A549 (cell line): ENCODE measurements around the gene PTPA.
A peak's percentile ranks its signal among the peaks of the same experiment; 100 is the strongest.

Experiments
- CTCF ChIP-seq: fragments of >200 bp; sonication (Bioruptor Twin); formaldehyde crosslinking; IDR thresholded peaks from 3 replicates; pipeline ENCODE4 v1.5.1; 2016
- EP300 ChIP-seq, 2 experiments: fragments of >200 bp; sonication (Bioruptor Twin); formaldehyde crosslinking; IDR thresholded peaks; 2 replicates in 1 of 2; 3 replicates in 1 of 2; pipeline ENCODE4 v1.6.1; 2016 to 2017
- FOSL2 ChIP-seq, 2 experiments: fragments of 450-650 bp in 1 of 2; fragments of >200 bp in 1 of 2; sonication (Bioruptor Twin) in 1 of 2; formaldehyde crosslinking; IDR thresholded peaks; 2 replicates each; pipeline versions ENCODE4 v1.5.0 to v1.6.1; 2016 to 2020; ENCODE audit warnings: mild to moderate bottlenecking in 1 of 2, moderate library complexity in 1 of 2
- MYC ChIP-seq: IDR thresholded peaks from 2 replicates; pipeline ENCODE4 v1.6.1; 2012; ENCODE audit warnings: mild to moderate bottlenecking, inconsistent platforms, low read length, improper control_type of control experiment, borderline replicate concordance
- NFE2L2 ChIP-seq: fragments of 150-350 bp; conservative IDR thresholded peaks from 2 replicates; pipeline ENCODE4 v1.6.1; 2014; ENCODE audit warnings: low read length
- NPAS2 ChIP-seq: fragments of 250-450 bp; sonication (Bioruptor Pico); IDR thresholded peaks from 2 replicates; pipeline ENCODE4 v1.8.0; 2022; ENCODE audit warnings: mild to moderate bottlenecking, moderate library complexity, borderline replicate concordance

GRCh38 chr9:129177791-129178567, 66.8 kb downstream of the PTPA start, which contains the start of gene IER5L:
- TF ChIP-seq CTCF = no peak; the same call in 2 of the 3 replicates
- TF ChIP-seq FOSL2 (IDR thresholded peaks at IDR 0.05) = no peak
- TF ChIP-seq FOSL2 (CRISPR knock-in tag; IDR thresholded peaks at IDR 0.05) = peak; percentile 22; the same call in 1 of the 2 replicates
- TF ChIP-seq NFE2L2 = no peak
- no peak for TF ChIP-seq NPAS2 (CRISPR knock-in tag)
- no peak for TF ChIP-seq EP300 (IDR thresholded peaks at IDR 0.05)
- no peak; the same call in 1 of the 2 replicates for TF ChIP-seq MYC
